ENCODE results near the gene ATP2C2. TPM values are rescaled to one million over a fixed set of nuclear protein-coding genes. Genes with fewer than 3 reads are reported as not detected.

The ATP2C2 gene
- total and polyA plus RNA-seq, 12 donors, result 0.07 to 2.2 (median 0.54) TPM; not detected in 2

DNA sequence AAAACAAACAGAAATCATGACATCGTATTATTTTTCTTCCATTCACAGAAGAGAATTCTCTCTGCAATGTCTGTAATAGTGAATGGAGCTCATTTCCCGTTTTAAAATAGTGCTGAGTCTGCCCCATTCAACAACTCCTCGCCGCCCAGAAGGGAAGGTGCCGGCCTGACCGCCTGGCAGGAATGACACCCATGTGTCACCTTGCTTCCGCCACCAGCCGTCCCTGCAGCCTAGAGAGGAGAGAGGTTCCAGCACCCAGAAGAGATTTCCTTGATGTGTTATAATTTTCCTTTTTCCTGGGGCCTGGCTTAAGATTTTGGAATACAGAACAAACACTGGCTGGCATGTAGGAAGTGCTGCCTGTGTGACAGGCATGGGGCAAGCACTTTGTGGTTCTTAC lies 76.1 kb downstream of the ATP2C2 start:
- Histone ChIP-seq H3K36me3 (replicated peaks in 1 of 2) (no peaks in the 10 kb centered on the region), H3K27ac (no peak overlapping the region), H3K4me3 (no peak overlapping the region), H3K9me3 (replicated peaks in 1 of 3) (no peaks in the 10 kb centered on the region), H3K4me1 (replicated peaks in 1 of 2) (no peaks in the 10 kb centered on the region), H3K27me3 (peaks cover 7% of the 10 kb centered on the region)
- TF ChIP-seq, protein P1, sequence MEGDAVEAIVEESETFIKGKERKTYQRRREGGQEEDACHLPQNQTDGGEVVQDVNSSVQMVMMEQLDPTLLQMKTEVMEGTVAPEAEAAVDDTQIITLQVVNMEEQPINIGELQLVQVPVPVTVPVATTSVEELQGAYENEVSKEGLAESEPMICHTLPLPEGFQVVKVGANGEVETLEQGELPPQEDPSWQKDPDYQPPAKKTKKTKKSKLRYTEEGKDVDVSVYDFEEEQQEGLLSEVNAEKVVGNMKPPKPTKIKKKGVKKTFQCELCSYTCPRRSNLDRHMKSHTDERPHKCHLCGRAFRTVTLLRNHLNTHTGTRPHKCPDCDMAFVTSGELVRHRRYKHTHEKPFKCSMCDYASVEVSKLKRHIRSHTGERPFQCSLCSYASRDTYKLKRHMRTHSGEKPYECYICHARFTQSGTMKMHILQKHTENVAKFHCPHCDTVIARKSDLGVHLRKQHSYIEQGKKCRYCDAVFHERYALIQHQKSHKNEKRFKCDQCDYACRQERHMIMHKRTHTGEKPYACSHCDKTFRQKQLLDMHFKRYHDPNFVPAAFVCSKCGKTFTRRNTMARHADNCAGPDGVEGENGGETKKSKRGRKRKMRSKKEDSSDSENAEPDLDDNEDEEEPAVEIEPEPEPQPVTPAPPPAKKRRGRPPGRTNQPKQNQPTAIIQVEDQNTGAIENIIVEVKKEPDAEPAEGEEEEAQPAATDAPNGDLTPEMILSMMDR (IDR thresholded peaks at IDR 0.05), result no peak
- no peak for TF ChIP-seq POLR2A (IDR thresholded peaks at IDR 0.05)
- DNase-seq, result no peak
- intact Hi-C loops (cut with DNase I), result no loop called here
- 64 to 73% (median 72%) methylated on average over 8 of the region's 8 CpGs for WGBS, 4 donors

DNA sequence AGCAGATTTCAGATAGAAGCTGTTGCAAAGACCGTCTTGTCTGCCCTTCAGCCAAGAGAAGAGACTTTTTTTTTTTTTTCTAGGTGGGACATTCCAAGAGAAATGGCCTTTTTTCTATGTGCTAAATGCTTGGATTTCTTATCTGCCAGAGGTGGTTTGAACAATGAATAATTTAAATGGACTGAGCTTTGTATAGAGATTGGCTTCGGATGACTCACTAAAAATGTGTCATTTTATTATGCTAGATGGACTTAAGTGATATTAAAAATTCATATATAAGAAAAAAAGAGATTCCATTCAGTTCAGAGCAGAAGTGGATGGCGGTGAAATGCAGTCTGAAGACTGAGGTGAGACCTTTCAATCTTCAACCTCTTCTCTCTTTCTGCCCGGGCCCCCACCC lies 77.7 kb downstream of the ATP2C2 start:
- no peaks in the 10 kb centered on the region for H3K36me3 ChIP-seq (replicated peaks in 1 of 2)
- 67 to 73% (median 70%) methylated on average over 4 of the region's 4 CpGs for WGBS, 4 donors
- no peak overlapping the region for H3K4me3 ChIP-seq
- DNase-seq, result no peak
- TF ChIP-seq, protein P1 (IDR thresholded peaks at IDR 0.05), result no peak
- no peak for TF ChIP-seq POLR2A (IDR thresholded peaks at IDR 0.05)
- H3K9me3 ChIP-seq (replicated peaks in 1 of 3), result no peaks in the 10 kb centered on the region
- no peaks in the 10 kb centered on the region for H3K4me1 ChIP-seq (replicated peaks in 1 of 2)
- intact Hi-C loops (cut with DNase I), result no loop called here
- H3K27me3 ChIP-seq, result peaks cover 7% of the 10 kb centered on the region
- no peak overlapping the region for H3K27ac ChIP-seq

DNA sequence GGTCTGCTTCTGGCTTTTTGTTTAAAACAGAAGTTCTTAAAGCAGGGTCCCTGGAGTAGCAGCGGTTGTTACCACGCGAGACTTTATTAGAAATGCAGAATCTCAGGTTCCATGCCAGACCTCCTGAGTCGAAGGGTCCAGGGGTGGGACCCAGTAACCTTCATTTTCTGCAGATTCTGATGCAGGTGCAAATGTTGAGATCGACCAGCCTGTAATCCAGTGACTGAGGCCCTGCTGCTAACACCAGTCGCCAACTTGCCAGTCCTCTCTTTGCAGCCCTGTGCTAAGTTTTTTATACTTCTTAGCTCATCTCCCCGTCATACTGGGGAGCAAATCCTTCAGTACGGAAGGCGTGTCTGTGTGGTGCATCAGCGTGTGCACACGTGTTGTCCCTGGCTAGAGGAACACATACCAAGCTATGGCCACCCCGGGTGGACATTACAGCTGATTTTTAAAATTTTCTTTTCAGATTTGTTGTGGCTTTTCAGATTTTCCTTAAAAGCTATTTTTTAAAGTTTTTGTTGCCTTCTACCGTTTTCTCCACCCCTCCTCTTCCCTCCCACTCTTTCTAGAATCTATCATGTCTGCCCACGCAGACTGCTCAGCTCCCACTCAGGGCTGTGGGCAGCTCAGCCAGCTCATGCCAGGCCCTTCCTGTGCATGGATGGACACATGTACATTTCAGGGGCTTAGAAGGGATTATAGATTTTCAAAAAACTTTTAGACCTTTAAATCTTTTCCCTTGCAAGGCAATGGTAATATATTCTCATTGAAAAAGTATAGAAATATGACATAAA lies 78.5 kb downstream of the ATP2C2 start:
- Histone ChIP-seq H3K4me1 (replicated peaks in 1 of 2) (no peaks in the 10 kb centered on the region), H3K4me3 (no peak overlapping the region), H3K9me3 (replicated peaks in 1 of 3) (no peaks in the 10 kb centered on the region), H3K27ac (no peak overlapping the region), H3K27me3 (peaks cover 7% of the 10 kb centered on the region), H3K36me3 (replicated peaks in 1 of 2) (no peaks in the 10 kb centered on the region)
- DNase-seq, result no peak
- intact Hi-C loops (cut with DNase I), result no loop called here
- TF ChIP-seq POLR2A (IDR thresholded peaks at IDR 0.05), result no peak
- TF ChIP-seq, protein P1 (IDR thresholded peaks at IDR 0.05), result no peak
- WGBS, 4 donors, result 76 to 89% (median 80%) methylated on average over 14 of the region's 14 CpGs

DNA sequence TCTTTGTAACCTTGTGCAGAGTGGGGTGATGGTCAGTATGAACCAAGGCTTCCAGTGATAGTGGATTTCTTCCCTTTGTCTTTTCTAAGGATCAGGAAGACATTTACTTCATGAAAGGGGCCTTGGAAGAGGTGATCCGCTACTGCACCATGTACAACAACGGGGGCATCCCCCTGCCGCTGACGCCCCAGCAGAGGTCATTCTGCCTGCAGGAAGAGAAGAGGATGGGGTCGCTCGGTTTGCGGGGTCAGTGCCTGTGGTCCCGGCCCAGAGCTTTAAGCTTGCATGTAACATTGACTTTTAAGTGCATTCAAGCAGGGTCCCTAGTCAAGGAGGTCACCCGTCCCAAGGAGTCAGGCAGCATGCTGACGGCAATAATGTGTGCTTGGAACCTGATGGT lies 80.1 kb downstream of the ATP2C2 start:
- Histone ChIP-seq H3K4me1 (replicated peaks in 1 of 2) (no peaks in the 10 kb centered on the region), H3K36me3 (replicated peaks in 1 of 2) (no peaks in the 10 kb centered on the region), H3K9me3 (replicated peaks in 1 of 3) (no peaks in the 10 kb centered on the region), H3K4me3 (no peak overlapping the region), H3K27me3 (peaks cover 7% of the 10 kb centered on the region), H3K27ac (no peak overlapping the region)
- no peak for DNase-seq
- TF ChIP-seq POLR2A (IDR thresholded peaks at IDR 0.05), result no peak
- TF ChIP-seq, protein P1 (IDR thresholded peaks at IDR 0.05), result no peak
- 84 to 97% (median 87%) methylated on average over 10 of the region's 10 CpGs for WGBS, 4 donors
- intact Hi-C loops (cut with DNase I), result no loop called here
